ENCODE results near the gene PIM1. TPM values are rescaled to one million over a fixed set of nuclear protein-coding genes. Genes with fewer than 3 reads are reported as not detected.
A peak's percentile ranks its signal among the peaks of the same experiment; 100 is the strongest.

PIM1 gene
- total and polyA plus RNA-seq, 9 of the 15 experiments (the other 6 are each of a cell fraction or from before 2014, with no cell fraction given): 19.0 to 789 (median 212) TPM

DNA sequence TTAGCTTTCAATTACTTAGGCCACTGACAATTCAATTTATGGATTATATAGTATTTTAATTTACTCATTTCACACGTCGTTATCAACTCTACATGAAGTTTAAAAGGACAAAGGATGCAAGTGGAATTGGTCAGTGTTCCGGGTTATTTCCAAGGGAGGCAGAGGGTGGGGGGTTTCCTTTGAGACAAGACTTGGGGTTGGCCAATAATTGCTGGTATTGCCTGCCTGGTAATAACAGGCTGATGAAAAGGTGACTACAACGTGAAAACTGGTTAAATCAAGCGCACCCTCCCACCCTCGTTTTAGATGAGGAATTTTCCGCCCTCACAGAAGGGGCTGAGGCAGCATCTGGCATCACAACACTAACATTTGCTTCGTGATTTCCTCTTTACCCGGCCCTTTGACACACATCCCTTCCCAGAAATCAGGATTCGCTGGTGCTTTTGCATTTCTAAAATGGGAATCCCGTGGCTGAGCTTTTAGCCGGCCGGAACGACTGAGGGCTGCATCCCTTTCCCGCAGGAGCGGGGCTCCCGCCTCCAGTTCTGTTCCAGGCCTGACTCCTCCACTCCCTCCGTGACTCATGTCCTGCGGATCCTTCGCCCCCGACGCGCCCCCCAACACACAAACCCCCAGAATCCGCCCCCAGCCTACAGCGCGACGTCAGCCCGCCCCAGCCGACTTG, 999 bp upstream of the PIM1 start (continued):
- TF ChIP-seq ARNT (IDR thresholded peaks at IDR 0.05) (0 out of 4 replicates have a peak, but pooled peaks of 1 of the 2 experiments have one; percentile 29), EGR1 (conservative IDR thresholded peaks at IDR 0.05) (peak; percentile 93), ATF7 (IDR thresholded peaks at IDR 0.05) (0 out of 2 replicates have a peak, but pooled peaks have one; percentile 26)
- TF ChIP-seq, protein P1, sequence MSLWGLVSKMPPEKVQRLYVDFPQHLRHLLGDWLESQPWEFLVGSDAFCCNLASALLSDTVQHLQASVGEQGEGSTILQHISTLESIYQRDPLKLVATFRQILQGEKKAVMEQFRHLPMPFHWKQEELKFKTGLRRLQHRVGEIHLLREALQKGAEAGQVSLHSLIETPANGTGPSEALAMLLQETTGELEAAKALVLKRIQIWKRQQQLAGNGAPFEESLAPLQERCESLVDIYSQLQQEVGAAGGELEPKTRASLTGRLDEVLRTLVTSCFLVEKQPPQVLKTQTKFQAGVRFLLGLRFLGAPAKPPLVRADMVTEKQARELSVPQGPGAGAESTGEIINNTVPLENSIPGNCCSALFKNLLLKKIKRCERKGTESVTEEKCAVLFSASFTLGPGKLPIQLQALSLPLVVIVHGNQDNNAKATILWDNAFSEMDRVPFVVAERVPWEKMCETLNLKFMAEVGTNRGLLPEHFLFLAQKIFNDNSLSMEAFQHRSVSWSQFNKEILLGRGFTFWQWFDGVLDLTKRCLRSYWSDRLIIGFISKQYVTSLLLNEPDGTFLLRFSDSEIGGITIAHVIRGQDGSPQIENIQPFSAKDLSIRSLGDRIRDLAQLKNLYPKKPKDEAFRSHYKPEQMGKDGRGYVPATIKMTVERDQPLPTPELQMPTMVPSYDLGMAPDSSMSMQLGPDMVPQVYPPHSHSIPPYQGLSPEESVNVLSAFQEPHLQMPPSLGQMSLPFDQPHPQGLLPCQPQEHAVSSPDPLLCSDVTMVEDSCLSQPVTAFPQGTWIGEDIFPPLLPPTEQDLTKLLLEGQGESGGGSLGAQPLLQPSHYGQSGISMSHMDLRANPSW (CRISPR knock-in tag; IDR thresholded peaks at IDR 0.05): no peak
- TF ChIP-seq, protein P2, sequence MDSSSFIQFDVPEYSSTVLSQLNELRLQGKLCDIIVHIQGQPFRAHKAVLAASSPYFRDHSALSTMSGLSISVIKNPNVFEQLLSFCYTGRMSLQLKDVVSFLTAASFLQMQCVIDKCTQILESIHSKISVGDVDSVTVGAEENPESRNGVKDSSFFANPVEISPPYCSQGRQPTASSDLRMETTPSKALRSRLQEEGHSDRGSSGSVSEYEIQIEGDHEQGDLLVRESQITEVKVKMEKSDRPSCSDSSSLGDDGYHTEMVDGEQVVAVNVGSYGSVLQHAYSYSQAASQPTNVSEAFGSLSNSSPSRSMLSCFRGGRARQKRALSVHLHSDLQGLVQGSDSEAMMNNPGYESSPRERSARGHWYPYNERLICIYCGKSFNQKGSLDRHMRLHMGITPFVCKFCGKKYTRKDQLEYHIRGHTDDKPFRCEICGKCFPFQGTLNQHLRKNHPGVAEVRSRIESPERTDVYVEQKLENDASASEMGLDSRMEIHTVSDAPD (CRISPR knock-in tag; IDR thresholded peaks at IDR 0.05): no peak
- TF ChIP-seq, protein P3, sequence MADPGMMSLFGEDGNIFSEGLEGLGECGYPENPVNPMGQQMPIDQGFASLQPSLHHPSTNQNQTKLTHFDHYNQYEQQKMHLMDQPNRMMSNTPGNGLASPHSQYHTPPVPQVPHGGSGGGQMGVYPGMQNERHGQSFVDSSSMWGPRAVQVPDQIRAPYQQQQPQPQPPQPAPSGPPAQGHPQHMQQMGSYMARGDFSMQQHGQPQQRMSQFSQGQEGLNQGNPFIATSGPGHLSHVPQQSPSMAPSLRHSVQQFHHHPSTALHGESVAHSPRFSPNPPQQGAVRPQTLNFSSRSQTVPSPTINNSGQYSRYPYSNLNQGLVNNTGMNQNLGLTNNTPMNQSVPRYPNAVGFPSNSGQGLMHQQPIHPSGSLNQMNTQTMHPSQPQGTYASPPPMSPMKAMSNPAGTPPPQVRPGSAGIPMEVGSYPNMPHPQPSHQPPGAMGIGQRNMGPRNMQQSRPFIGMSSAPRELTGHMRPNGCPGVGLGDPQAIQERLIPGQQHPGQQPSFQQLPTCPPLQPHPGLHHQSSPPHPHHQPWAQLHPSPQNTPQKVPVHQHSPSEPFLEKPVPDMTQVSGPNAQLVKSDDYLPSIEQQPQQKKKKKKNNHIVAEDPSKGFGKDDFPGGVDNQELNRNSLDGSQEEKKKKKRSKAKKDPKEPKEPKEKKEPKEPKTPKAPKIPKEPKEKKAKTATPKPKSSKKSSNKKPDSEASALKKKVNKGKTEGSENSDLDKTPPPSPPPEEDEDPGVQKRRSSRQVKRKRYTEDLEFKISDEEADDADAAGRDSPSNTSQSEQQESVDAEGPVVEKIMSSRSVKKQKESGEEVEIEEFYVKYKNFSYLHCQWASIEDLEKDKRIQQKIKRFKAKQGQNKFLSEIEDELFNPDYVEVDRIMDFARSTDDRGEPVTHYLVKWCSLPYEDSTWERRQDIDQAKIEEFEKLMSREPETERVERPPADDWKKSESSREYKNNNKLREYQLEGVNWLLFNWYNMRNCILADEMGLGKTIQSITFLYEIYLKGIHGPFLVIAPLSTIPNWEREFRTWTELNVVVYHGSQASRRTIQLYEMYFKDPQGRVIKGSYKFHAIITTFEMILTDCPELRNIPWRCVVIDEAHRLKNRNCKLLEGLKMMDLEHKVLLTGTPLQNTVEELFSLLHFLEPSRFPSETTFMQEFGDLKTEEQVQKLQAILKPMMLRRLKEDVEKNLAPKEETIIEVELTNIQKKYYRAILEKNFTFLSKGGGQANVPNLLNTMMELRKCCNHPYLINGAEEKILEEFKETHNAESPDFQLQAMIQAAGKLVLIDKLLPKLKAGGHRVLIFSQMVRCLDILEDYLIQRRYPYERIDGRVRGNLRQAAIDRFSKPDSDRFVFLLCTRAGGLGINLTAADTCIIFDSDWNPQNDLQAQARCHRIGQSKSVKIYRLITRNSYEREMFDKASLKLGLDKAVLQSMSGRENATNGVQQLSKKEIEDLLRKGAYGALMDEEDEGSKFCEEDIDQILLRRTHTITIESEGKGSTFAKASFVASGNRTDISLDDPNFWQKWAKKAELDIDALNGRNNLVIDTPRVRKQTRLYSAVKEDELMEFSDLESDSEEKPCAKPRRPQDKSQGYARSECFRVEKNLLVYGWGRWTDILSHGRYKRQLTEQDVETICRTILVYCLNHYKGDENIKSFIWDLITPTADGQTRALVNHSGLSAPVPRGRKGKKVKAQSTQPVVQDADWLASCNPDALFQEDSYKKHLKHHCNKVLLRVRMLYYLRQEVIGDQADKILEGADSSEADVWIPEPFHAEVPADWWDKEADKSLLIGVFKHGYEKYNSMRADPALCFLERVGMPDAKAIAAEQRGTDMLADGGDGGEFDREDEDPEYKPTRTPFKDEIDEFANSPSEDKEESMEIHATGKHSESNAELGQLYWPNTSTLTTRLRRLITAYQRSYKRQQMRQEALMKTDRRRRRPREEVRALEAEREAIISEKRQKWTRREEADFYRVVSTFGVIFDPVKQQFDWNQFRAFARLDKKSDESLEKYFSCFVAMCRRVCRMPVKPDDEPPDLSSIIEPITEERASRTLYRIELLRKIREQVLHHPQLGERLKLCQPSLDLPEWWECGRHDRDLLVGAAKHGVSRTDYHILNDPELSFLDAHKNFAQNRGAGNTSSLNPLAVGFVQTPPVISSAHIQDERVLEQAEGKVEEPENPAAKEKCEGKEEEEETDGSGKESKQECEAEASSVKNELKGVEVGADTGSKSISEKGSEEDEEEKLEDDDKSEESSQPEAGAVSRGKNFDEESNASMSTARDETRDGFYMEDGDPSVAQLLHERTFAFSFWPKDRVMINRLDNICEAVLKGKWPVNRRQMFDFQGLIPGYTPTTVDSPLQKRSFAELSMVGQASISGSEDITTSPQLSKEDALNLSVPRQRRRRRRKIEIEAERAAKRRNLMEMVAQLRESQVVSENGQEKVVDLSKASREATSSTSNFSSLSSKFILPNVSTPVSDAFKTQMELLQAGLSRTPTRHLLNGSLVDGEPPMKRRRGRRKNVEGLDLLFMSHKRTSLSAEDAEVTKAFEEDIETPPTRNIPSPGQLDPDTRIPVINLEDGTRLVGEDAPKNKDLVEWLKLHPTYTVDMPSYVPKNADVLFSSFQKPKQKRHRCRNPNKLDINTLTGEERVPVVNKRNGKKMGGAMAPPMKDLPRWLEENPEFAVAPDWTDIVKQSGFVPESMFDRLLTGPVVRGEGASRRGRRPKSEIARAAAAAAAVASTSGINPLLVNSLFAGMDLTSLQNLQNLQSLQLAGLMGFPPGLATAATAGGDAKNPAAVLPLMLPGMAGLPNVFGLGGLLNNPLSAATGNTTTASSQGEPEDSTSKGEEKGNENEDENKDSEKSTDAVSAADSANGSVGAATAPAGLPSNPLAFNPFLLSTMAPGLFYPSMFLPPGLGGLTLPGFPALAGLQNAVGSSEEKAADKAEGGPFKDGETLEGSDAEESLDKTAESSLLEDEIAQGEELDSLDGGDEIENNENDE (IDR thresholded peaks at IDR 0.05; ENCODE audit: low read depth, low read length): no peak
- TF ChIP-seq, protein P4, sequence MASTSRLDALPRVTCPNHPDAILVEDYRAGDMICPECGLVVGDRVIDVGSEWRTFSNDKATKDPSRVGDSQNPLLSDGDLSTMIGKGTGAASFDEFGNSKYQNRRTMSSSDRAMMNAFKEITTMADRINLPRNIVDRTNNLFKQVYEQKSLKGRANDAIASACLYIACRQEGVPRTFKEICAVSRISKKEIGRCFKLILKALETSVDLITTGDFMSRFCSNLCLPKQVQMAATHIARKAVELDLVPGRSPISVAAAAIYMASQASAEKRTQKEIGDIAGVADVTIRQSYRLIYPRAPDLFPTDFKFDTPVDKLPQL (IDR thresholded peaks at IDR 0.05; ENCODE audit: extremely low read depth, insufficient read length): no peak
- TF ChIP-seq, protein P5, sequence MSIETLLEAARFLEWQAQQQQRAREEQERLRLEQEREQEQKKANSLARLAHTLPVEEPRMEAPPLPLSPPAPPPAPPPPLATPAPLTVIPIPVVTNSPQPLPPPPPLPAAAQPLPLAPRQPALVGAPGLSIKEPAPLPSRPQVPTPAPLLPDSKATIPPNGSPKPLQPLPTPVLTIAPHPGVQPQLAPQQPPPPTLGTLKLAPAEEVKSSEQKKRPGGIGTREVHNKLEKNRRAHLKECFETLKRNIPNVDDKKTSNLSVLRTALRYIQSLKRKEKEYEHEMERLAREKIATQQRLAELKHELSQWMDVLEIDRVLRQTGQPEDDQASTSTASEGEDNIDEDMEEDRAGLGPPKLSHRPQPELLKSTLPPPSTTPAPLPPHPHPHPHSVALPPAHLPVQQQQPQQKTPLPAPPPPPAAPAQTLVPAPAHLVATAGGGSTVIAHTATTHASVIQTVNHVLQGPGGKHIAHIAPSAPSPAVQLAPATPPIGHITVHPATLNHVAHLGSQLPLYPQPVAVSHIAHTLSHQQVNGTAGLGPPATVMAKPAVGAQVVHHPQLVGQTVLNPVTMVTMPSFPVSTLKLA (conservative IDR thresholded peaks at IDR 0.05): no peak
